ENCODE measurements around the gene DTX3L. TPM values are rescaled to one million over a fixed set of nuclear protein-coding genes. Genes with fewer than 3 reads are reported as not detected.

DTX3L gene
- total RNA-seq, 4 donors from 2014 or later: 12.9 to 38.9 (median 23.3) TPM

DNA sequence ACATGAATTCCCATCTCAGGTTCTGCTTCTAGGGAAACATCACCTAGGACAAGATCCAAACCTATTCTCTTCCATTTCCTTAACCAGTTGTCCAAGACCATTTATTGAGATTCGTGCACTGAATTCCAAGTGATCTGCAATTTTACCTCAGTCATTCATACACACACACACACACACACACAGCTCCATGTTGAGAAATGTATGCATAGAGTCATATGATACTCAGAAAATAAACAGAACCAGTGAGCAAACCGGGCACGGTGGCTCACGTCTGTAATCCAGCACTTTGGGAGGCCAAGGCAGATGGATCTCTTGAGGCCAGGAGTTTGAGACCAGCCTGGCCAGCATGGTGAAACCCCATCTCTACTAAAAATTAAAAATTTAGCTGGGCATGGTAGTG, 43.3 kb upstream of the DTX3L start:
- no peak overlapping the region for H3K4me3 ChIP-seq
- no peaks in the 10 kb centered on the region for H3K4me1 ChIP-seq
- H3K36me3 ChIP-seq: no peaks in the 10 kb centered on the region
- H3K27me3 ChIP-seq: no peaks in the 10 kb centered on the region
- no peak for DNase-seq
- no peaks in the 10 kb centered on the region for H3K9me3 ChIP-seq
- TF ChIP-seq CTCF (IDR thresholded peaks at IDR 0.05): no peak
- TF ChIP-seq POLR2A (IDR thresholded peaks at IDR 0.05): no peak
- no peak overlapping the region for H3K27ac ChIP-seq
- intact Hi-C loops (cut with DNase I; ENCODE audit: low total_unique reads): no loop called here

- peaks cover 0 to 2% of the 10 kb centered on the region in 2 donors for H3K36me3 ChIP-seq
- no peaks in the 10 kb centered on the region for H3K27me3 ChIP-seq
- no peaks in the 10 kb centered on the region for H3K4me1 ChIP-seq
- TF ChIP-seq CTCF (IDR thresholded peaks at IDR 0.05): no peak
- no peak for TF ChIP-seq POLR2A (IDR thresholded peaks at IDR 0.05)
- intact Hi-C loops (cut with DNase I; ENCODE audit: low total_unique reads): no loop called here
- H3K4me3 ChIP-seq: no peak overlapping the region
- no peaks in the 10 kb centered on the region for H3K9me3 ChIP-seq
- DNase-seq: no peak
- H3K27ac ChIP-seq: no peak overlapping the region
Measured at GRCh38 chr3:122523317-122523716, 40.8 kb upstream of the DTX3L start.

GRCh38 chr3:122530164-122530563, 34.0 kb upstream of the DTX3L start:
- DNase-seq: no peak
- no peaks in the 10 kb centered on the region for H3K9me3 ChIP-seq
- peaks cover 0 to 2% of the 10 kb centered on the region in 2 donors for H3K36me3 ChIP-seq
- TF ChIP-seq CTCF (IDR thresholded peaks at IDR 0.05) (no peak), POLR2A (IDR thresholded peaks at IDR 0.05) (no peak)
- no peak overlapping the region for H3K27ac ChIP-seq
- H3K4me3 ChIP-seq: no peak overlapping the region
- H3K4me1 ChIP-seq: no peaks in the 10 kb centered on the region
- H3K27me3 ChIP-seq: no peaks in the 10 kb centered on the region
- intact Hi-C loops (cut with DNase I; ENCODE audit: low total_unique reads): no loop called here

GRCh38 chr3:122533480-122533879, 30.7 kb upstream of the DTX3L start:
- H3K36me3 ChIP-seq: no peaks in the 10 kb centered on the region
- TF ChIP-seq CTCF (IDR thresholded peaks at IDR 0.05): no peak
- no peak for TF ChIP-seq POLR2A (IDR thresholded peaks at IDR 0.05)
- no peaks in the 10 kb centered on the region for H3K27me3 ChIP-seq
- H3K27ac ChIP-seq: no peak overlapping the region
- intact Hi-C loops (cut with DNase I; ENCODE audit: low total_unique reads): no loop called here
- H3K4me3 ChIP-seq: no peak overlapping the region
- no peaks in the 10 kb centered on the region for H3K9me3 ChIP-seq
- no peak for DNase-seq
- H3K4me1 ChIP-seq: no peaks in the 10 kb centered on the region

DNA sequence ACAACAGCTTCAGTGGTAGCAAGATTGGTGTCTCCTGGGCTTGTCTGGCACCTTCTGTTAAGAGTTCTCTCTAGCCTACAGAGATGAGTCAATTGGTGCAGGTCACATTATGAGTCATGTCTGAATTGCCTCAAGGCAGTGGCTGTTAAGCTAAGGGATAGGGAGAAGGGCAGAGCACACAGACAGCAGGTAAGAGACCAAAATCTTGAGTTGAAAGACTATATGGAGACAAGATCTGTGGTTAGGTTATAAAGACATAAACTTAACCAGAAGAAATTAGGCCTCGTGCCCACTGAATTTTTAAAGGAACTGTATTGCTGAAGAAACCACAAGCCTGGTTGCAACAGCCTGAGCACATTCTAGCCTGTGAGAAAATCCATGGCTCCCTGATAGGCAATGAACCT, 30.2 kb upstream of the DTX3L start:
- no peak for TF ChIP-seq POLR2A (IDR thresholded peaks at IDR 0.05)
- no peak for TF ChIP-seq CTCF (IDR thresholded peaks at IDR 0.05)
- H3K4me1 ChIP-seq: no peaks in the 10 kb centered on the region
- H3K36me3 ChIP-seq: no peaks in the 10 kb centered on the region
- H3K27ac ChIP-seq: no peak overlapping the region
- H3K27me3 ChIP-seq: no peaks in the 10 kb centered on the region
- no peaks in the 10 kb centered on the region for H3K9me3 ChIP-seq
- intact Hi-C loops (cut with DNase I; ENCODE audit: low total_unique reads): no loop called here
- H3K4me3 ChIP-seq: no peak overlapping the region
- no peak for DNase-seq
